HG02763 (cell line): Measurements from ENCODE around the gene FMNL3.
"Not testable (repeated sequence)": the region's sequence is repeated elsewhere in the genome, so short reads cannot be mapped to it uniquely, and the experiment has no call there.

Experiments used
- ATAC-seq: cut with Tn5 transposase; IDR thresholded peaks from one replicate; pipeline ENCODE4 v1.9.1; 2021; ENCODE audit warnings: mild to moderate bottlenecking, moderate library complexity; ENCODE audit not compliant: unreplicated experiment

FMNL3 gene

DNA sequence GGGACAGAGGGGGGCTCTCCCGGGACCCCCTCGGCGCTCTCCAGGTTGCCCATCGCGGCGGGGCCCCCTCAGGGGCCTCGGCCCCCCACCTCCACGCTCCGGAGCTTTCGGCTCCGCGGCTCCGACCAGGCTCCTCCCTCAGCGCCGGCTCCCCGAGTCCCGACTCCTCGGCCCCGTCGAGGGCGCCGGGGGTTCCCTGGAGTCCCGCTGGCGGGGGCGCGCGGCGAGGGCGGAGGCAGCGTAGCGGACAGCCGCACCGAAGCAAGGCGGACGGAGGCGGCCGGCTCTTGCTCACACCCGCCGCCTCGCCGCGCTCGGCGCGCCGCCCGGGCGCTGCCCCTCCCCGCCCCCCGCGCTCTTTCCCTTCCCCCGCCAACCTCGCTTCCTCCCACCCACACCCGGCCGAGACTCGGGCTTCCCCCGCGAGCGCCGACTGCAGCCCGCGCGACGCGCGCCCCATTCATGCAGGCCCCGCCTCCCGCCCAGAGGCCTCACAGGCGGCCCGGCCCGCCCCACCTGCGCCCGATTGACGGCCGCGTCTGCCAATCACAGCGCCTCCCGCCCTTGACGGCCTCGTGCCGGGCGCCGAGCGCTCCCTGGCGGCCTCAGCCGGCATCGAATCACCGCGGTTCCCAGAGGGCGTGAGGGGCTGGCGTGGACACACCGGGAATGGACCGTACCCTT, at the start of gene FMNL3:
TSS of gene FMNL3 (minus strand) at position 278 of the 684 bp plus-strand sequence. CDS start at position 53, 225 bp downstream.
- peak; percentile 87 for ATAC-seq

DNA sequence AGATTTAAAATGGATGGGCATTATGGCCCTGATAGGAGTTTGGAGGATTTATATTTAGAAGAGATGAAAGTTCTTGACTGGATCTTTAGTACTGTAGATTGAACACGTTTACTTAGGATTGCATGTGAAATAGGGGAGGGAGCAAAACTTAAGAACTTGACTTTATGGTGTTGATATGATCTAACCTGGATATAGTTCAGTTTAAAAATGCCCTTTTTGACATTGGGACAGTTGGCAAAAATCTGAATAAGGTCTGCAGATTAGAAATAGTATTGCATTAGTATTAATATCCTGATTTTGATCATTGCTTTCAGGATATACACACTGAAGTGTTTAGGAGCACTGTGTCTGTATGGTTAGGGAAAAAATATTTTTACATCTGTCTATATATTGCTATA, 43.8 kb upstream of the FMNL3 start:
- ATAC-seq: no peak

- no peak for ATAC-seq
Observed at GRCh38 chr12:49750027-49750995, 43.1 kb upstream of the FMNL3 start.

DNA sequence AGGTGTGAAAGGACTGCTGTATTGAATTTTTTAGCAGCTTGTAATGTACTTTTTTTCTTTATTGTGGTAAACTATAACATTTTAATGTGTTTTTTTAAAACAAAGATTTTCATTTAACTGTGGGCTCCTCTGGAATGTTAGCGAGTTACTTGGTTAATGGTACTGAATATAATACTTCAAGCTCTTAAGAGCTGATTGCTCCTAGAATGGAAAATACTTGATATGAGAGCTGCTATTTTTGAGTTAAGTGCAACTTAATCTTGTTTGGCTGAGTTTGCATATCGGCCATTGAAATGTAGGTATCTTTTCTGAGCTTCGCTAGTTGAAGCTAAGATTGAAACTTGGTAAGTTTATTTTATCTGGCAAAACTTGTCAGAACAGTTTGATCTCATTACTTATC, 41.6 kb upstream of the FMNL3 start:
- ATAC-seq: no peak

GRCh38 chr12:49748306-49748705, 41.1 kb upstream of the FMNL3 start:
- no peak for ATAC-seq

DNA sequence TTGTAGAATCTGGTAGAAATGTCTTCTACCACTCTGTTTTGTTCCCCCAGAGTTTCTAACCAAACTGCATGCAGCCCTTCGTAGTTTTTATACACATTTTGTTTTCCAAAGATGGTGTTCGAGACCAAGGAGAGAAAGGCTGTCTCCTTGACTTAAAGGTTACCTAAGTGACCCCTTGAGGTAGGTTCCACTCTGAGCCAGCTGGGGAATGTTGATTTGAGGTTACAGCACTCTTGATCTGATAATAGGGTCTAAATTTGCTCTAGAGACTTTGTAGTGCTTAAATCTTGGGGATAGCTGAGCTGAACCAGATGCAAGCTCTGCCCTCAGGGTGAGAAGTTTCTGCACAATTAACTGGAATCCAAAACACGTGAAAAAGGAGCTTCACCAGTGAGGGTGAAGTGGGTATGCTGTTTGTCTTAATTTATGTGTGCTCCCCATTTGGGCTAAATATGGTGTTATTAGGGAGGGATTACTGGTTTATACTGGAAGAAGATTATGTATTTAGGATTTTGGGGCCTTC, 37.2 kb upstream of the FMNL3 start:
- no peak for ATAC-seq

DNA sequence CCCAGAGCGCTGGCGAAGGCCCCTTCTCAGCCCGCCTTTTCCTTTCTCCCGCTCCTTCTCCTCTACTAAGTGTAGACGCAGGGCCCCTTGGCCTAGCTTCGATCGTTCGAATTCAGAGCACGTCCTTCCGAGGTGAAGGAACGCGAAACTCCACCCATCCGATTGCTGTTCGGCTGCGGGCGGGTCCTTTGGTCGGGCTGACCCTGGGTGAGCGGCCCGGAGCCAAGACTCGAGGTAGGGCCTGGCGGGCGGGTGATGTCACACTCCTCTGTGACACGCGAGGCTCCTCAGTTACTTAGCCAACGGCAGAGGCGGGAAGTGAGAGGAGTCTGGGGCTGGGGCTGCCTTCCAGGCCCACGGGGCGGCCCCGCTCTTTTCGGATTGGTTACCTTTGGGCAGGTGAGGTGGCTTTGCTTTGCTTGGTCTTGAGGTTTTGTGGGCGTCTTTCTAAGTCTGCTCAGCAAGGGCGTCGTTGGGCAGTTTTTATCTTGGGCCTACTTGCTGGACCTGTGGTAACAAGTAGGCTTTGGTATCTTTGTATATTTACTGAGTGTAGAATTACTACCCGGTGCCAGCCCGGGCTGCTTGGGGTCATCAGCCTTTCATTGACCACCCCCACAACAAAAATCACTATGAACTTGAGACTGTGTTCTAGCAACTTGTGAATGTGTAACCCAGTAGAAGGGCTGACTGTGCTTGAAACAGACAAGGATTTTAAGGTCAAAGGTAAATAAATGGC, 34.8 kb upstream of the FMNL3 start:
- peak; percentile 50 for ATAC-seq

DNA sequence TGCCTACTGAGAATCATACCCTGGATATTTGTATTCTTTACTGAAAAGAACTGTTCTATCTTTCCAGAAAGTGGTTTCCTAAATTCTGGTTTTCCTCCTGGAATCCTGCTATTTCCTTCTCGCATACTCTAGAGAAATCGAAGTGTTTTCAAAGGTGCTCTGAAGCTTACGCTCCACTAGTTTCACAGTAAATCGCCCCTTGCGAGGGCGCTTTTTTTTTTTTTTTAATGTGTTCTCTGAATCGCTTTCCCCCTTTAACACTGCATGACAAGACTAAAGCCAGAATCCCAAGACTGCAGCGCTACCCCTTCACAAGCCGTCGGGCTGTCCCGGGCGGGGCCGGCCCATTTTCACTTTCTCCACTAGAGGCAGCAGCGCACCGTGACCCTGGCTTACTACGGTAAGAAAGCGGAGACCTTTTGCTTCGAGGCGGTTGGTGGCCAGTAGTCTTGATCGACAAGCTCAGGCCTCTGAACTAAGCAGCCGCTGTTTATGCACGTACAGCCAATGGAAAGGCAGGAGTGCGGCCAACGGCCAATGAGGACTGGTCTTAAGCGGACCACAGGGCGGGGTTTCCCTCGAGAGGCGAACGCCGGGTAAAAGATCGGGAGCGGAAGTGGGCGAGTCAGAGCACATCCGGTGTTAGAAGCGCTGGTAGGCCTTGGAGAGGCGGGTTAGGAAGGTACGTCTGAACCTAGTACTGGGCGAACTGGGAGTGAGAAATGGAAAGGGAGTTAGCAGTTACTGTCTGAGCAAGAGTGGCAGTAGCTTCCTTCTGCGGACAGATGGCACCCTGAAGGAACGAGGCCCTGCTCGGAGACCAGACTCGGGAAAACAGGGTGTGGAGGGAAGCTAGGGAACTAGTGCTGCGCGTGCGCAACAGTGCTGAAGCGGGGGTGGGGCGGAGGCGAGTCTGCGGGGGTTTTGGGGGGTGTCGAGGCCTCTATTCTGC, 34.0 kb upstream of the FMNL3 start, which contains the start of gene TMBIM6:
TSS of gene TMBIM6 (plus strand) at position 628 of the 952 bp plus-strand sequence. CDS start 10,937 bp downstream, outside the sequence.
- peak; percentile 94 for ATAC-seq

DNA sequence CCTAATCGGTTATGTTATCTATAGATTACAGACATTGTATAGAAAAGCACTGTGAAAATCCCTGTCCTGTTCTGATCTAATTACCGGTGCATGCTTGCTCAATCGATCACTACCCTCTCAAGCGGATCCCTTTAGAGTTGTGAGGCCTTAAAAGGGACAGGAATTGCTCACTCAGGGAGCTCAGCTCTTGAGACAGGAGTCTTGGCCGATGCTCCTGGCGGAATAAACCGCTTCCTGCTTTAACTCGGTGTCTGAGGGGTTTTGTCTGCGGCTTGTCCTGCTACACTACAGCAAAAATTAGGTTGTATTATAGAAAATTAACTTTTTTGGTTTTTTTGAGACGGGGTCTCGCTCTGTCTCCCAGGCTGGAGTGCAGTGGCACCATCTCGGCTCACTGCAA, 33.1 kb upstream of the FMNL3 start:
- not testable (repeated sequence) for ATAC-seq

GRCh38 chr12:49738721-49739120, 31.5 kb upstream of the FMNL3 start:
- ATAC-seq: not testable (repeated sequence)

GRCh38 chr12:49734900-49735299, 27.7 kb upstream of the FMNL3 start:
- not testable (repeated sequence) for ATAC-seq

GRCh38 chr12:49733219-49734017, 26.2 kb upstream of the FMNL3 start:
- no peak for ATAC-seq

GRCh38 chr12:49730568-49731101, 23.4 kb upstream of the FMNL3 start:
- ATAC-seq: no peak

DNA sequence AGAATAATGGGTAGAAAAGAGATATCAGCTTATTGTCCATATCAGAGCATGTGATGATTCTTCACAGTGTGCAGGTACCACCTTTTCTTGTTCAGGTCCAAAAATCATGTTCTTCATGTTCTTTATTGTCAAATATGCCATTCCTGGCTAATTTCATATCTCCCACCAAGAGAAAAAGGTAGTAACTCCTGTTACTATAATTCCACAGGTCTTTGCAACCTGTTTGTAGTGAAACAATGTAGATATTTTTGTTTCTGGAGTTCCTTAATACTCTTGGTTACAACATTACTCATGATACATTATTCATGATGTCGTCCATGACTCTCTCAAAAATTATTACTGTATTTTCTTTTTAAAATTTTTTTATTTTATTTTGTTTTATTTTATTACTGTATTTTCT, 22.8 kb upstream of the FMNL3 start:
- ATAC-seq: no peak

DNA sequence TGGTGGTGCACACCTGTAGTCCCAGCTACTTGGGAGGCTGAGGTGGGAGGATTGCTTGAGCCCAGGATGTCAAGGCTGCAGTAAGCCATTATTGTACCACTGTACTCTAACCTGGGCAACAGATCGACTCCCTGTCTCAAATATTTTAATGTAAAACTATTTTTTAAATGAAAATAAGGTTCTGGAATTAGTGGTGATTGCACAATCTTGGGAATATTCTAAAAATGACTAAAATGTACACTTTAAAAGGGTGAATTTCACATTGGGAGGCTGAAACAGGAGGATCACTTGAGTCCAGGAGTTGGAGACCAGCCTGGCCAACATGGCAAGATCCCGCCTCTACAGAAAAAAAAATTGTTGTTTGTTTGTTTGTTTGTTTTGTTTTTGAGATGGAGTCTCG, 21.2 kb upstream of the FMNL3 start:
- no peak for ATAC-seq

DNA sequence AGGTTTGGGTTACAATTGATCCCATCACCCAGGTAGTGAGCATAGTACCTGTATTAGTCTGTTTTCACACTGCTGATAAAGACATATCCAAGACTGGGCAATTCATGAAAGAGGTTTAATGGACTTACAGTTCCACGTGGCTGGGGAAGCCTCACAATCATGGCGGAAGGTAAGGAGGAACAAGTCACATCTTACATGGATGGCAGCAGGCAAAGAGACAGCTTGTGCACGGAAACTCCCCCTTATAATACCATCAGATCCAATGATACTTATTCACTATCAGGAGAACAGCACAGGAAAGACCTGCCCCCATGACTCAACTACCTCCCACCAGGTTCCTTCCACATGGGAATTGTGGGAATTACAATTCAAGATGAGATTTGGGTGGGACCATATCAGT, 14.2 kb upstream of the FMNL3 start:
- not testable (repeated sequence) for ATAC-seq

GRCh38 chr12:49720214-49720613, 13.0 kb upstream of the FMNL3 start:
- no peak for ATAC-seq

DNA sequence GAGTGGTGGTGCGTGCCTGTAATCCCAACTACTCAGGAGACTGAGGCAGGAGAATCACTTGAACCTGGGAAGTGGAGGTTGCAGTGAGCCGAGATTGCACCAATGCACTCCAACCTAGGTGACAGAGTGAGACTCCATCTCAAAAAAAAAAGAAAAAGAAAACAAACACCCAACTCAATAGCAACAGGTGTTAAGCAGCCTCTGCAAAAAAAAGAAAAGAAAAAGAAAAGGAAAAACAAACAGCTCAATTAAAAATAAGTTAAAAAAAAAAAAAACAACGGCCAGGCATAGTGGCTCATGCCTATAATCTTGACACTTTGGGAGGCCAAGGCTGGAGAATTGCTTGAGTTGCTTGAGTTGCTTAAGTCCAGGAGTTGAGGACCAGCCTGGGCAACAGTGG, 10.6 kb upstream of the FMNL3 start:
- not testable (repeated sequence) for ATAC-seq

- no peak for ATAC-seq
Observed at GRCh38 chr12:49716553-49716952, 9.3 kb upstream of the FMNL3 start.
